GM12878 (cell line): ENCODE results near the gene MAT2B. TPM values are rescaled to one million over a fixed set of nuclear protein-coding genes. Genes with fewer than 3 reads are reported as not detected.

Experiments
- EED ChIP-seq: sonication (generic); IDR thresholded peaks from 2 replicates; pipeline ENCODE4 v1.6.1; 2016; ENCODE audit warnings: antibody characterized with exemption, low read depth
- FOXK2 ChIP-seq: fragments of 450-650 bp; IDR thresholded peaks from 2 replicates; pipeline ENCODE4 v1.6.1; 2017; ENCODE audit warnings: mild to moderate bottlenecking, moderate library complexity
- HDAC2 ChIP-seq: fragments of 200-600 bp; sonication (generic); IDR thresholded peaks from 2 replicates; pipeline ENCODE4 v1.6.1; 2017
- HDGF ChIP-seq: fragments of 450-650 bp; IDR thresholded peaks from 2 replicates; pipeline ENCODE4 v1.6.1; 2016; ENCODE audit warnings: antibody characterized with exemption
- IKZF1 ChIP-seq: fragments of 450-650 bp; conservative IDR thresholded peaks from 2 replicates; pipeline ENCODE4 v1.6.1; 2017; ENCODE audit warnings: antibody characterized with exemption, mild to moderate bottlenecking
- KDM1A ChIP-seq: fragments of 200-600 bp; sonication (generic); IDR thresholded peaks from 2 replicates; pipeline ENCODE4 v1.6.1; 2016; ENCODE audit warnings: borderline replicate concordance
- LARP7 ChIP-seq: fragments of 450-650 bp; IDR thresholded peaks from 2 replicates; pipeline ENCODE4 v1.6.1; 2017; ENCODE audit warnings: mild to moderate bottlenecking
- MEF2B ChIP-seq: fragments of 450-650 bp; IDR thresholded peaks from 2 replicates; pipeline ENCODE4 v1.6.1; 2018; ENCODE audit warnings: mild to moderate bottlenecking, moderate library complexity; ENCODE audit not compliant: partially characterized antibody, poor library complexity, severe bottlenecking
- POLR2A ChIP-seq: IDR thresholded peaks from 2 replicates; pipeline ENCODE4 v1.6.1; 2011; ENCODE audit warnings: low read depth, mild to moderate bottlenecking, low read length
- POLR2AphosphoS2 ChIP-seq: IDR thresholded peaks from 2 replicates; pipeline ENCODE4 v1.6.1; 2011; ENCODE audit warnings: low read depth, mild to moderate bottlenecking, low read length, improper control_type of control experiment, moderate library complexity
- RCOR1 ChIP-seq: conservative IDR thresholded peaks from 2 replicates; pipeline ENCODE4 v1.6.1; 2012; ENCODE audit warnings: low read depth, low read length, improper control_type of control experiment
- SIN3A ChIP-seq: IDR thresholded peaks from 2 replicates; pipeline ENCODE4 v1.6.1; 2012; ENCODE audit warnings: low read depth, low read length, improper control_type of control experiment
- SMC3 ChIP-seq: IDR thresholded peaks from 2 replicates; pipeline ENCODE4 v1.6.1; 2011; ENCODE audit warnings: low read length, improper control_type of control experiment, borderline replicate concordance
- SPI1 ChIP-seq: IDR thresholded peaks from 2 replicates; pipeline ENCODE4 v1.6.1; 2011; ENCODE audit warnings: low read depth, mild to moderate bottlenecking, low read length, moderate library complexity, borderline replicate concordance; ENCODE audit not compliant: insufficient read depth
- SREBF1 ChIP-seq: IDR thresholded peaks from 2 replicates; pipeline ENCODE4 v1.6.1; 2012; ENCODE audit warnings: mild to moderate bottlenecking, low read length
- SREBF2 ChIP-seq: IDR thresholded peaks from 2 replicates; pipeline ENCODE4 v1.6.1; 2012; ENCODE audit warnings: mild to moderate bottlenecking, low read length
- TAF1 ChIP-seq: IDR thresholded peaks from 2 replicates; pipeline ENCODE4 v1.6.1; 2011; ENCODE audit warnings: mild to moderate bottlenecking, low read depth, low read length, borderline replicate concordance
- ZBTB33 ChIP-seq: fragments of 450-650 bp; IDR thresholded peaks from 2 replicates; pipeline ENCODE4 v1.6.1; 2017; ENCODE audit warnings: mild to moderate bottlenecking
- ZNF207 ChIP-seq: fragments of 450-650 bp; IDR thresholded peaks from 2 replicates; pipeline ENCODE4 v1.6.1; 2014; ENCODE audit warnings: antibody characterized with exemption, mild to moderate bottlenecking, borderline replicate concordance
- ZNF217 ChIP-seq: fragments of 450-650 bp; IDR thresholded peaks from 2 replicates; pipeline ENCODE4 v1.6.1; 2017; ENCODE audit warnings: antibody characterized with exemption, mild to moderate bottlenecking
- ZSCAN29 ChIP-seq: fragments of 450-650 bp; IDR thresholded peaks from 2 replicates; pipeline ENCODE4 v1.6.1; 2017; ENCODE audit warnings: mild to moderate bottlenecking, moderate library complexity
- polyA plus RNA-seq, 11 experiments: library from polyadenylated mRNA; depleted of rRNA in 4 of 11; unstranded in 6 of 11; stranded (reverse) in 5 of 11; fragments of >200 nt; fragmentation: Nextera tagmentation in 4 of 11; fragmentation: Illumina TruSeq in 1 of 11; extraction: Ambion mirVana in 4 of 11; extraction: Trizol in 1 of 11; gene quantifications; 1 replicate in 1 of 11; 2 replicates in 10 of 11; pipeline versions ENCODE4 v1.2.1 to v1.2.3, GENCODE V29; 2011 to 2016; ENCODE audit warnings: inconsistent platforms in 2 of 11, missing spikeins in 2 of 11, low read depth in 1 of 11
- total RNA-seq, 4 experiments: library from RNA; depleted of rRNA in 3 of 4; stranded (reverse); fragments of >200 nt in 3 of 4; fragmentation: Illumina TruSeq in 1 of 4; extraction: Trizol in 1 of 4; gene quantifications; 2 replicates each; pipeline versions ENCODE4 v1.2.1 to v1.2.3, GENCODE V29; 2013 to 2021
- TF ChIP-seq, protein P1 (sequence below): fragments of 450-650 bp; IDR thresholded peaks from 2 replicates; pipeline ENCODE4 v1.6.1; 2014; ENCODE audit warnings: mild to moderate bottlenecking
- TF ChIP-seq, protein P2 (sequence below): fragments of 450-650 bp; formaldehyde crosslinking; IDR thresholded peaks from 2 replicates; pipeline ENCODE4 v1.5.0; 2022; ENCODE audit warnings: mild to moderate bottlenecking, missing genetic modification characterization
- TF ChIP-seq, protein P3 (sequence below): fragments of 450-650 bp; IDR thresholded peaks from 2 replicates; pipeline ENCODE4 v1.6.1; 2017; ENCODE audit warnings: mild to moderate bottlenecking, low read depth, inconsistent platforms; ENCODE audit not compliant: poor library complexity, severe bottlenecking

MAT2B gene
- total and polyA plus RNA-seq, 10 of the 15 experiments (the other 5 are each of a cell fraction or from before 2014, with no cell fraction given): 43.2 to 122 (median 63.7) TPM

DNA sequence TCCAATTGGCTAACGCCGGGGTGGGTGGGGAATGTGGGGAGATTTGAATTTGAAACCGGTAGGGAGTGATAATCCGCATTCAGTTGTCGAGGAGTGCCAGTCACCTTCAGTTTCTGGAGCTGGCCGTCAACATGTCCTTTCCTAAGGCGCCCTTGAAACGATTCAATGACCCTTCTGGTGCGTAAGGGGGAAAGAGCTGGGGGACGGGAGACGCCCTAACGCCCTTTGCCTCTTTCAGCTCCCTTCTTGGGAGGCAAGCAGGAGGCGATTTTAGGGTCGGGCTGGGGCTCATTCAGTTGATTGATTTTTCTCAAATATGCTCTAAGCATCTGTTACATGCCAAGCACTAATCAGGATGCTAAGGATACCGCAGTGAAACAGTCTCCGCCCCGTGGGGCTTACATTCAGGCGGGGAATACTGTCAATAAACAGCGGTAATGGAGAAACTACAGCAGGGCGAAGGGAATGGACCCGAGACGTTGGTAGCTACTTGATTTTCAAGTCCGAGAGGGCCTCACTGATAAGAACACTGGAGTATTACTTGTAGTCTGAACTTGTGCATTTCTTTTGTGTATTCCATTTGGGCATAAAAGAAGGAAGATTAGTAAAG lies 44.8 kb upstream of the MAT2B start, which contains the start of gene HMMR (continued):
- TF ChIP-seq, protein P1, sequence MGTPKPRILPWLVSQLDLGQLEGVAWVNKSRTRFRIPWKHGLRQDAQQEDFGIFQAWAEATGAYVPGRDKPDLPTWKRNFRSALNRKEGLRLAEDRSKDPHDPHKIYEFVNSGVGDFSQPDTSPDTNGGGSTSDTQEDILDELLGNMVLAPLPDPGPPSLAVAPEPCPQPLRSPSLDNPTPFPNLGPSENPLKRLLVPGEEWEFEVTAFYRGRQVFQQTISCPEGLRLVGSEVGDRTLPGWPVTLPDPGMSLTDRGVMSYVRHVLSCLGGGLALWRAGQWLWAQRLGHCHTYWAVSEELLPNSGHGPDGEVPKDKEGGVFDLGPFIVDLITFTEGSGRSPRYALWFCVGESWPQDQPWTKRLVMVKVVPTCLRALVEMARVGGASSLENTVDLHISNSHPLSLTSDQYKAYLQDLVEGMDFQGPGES: no peak
- TF ChIP-seq, protein P2, sequence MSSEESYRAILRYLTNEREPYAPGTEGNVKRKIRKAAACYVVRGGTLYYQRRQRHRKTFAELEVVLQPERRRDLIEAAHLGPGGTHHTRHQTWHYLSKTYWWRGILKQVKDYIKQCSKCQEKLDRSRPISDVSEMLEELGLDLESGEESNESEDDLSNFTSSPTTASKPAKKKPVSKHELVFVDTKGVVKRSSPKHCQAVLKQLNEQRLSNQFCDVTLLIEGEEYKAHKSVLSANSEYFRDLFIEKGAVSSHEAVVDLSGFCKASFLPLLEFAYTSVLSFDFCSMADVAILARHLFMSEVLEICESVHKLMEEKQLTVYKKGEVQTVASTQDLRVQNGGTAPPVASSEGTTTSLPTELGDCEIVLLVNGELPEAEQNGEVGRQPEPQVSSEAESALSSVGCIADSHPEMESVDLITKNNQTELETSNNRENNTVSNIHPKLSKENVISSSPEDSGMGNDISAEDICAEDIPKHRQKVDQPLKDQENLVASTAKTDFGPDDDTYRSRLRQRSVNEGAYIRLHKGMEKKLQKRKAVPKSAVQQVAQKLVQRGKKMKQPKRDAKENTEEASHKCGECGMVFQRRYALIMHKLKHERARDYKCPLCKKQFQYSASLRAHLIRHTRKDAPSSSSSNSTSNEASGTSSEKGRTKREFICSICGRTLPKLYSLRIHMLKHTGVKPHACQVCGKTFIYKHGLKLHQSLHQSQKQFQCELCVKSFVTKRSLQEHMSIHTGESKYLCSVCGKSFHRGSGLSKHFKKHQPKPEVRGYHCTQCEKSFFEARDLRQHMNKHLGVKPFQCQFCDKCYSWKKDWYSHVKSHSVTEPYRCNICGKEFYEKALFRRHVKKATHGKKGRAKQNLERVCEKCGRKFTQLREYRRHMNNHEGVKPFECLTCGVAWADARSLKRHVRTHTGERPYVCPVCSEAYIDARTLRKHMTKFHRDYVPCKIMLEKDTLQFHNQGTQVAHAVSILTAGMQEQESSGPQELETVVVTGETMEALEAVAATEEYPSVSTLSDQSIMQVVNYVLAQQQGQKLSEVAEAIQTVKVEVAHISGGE (CRISPR knock-in tag): no peak
- peak; percentile 97 for TF ChIP-seq SIN3A
- TF ChIP-seq, protein P3, sequence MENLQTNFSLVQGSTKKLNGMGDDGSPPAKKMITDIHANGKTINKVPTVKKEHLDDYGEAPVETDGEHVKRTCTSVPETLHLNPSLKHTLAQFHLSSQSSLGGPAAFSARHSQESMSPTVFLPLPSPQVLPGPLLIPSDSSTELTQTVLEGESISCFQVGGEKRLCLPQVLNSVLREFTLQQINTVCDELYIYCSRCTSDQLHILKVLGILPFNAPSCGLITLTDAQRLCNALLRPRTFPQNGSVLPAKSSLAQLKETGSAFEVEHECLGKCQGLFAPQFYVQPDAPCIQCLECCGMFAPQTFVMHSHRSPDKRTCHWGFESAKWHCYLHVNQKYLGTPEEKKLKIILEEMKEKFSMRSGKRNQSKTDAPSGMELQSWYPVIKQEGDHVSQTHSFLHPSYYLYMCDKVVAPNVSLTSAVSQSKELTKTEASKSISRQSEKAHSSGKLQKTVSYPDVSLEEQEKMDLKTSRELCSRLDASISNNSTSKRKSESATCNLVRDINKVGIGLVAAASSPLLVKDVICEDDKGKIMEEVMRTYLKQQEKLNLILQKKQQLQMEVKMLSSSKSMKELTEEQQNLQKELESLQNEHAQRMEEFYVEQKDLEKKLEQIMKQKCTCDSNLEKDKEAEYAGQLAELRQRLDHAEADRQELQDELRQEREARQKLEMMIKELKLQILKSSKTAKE: no peak
- TF ChIP-seq HDAC2: no peak
- TF ChIP-seq IKZF1: no peak
- TF ChIP-seq HDGF: no peak
- no peak for TF ChIP-seq SPI1
- peak; percentile 40; the same call in 1 of the 2 replicates for TF ChIP-seq LARP7
- TF ChIP-seq RCOR1: no peak
- TF ChIP-seq MEF2B: no peak
- 0 out of 2 replicates have a peak, but pooled peaks have one; percentile 11 for TF ChIP-seq SREBF2
- TF ChIP-seq ZSCAN29: peak; percentile 84
- no peak for TF ChIP-seq SMC3
- no peak for TF ChIP-seq EED
- TF ChIP-seq ZNF207: no peak
- no peak for TF ChIP-seq ZNF217
- TF ChIP-seq KDM1A: no peak
- no peak for TF ChIP-seq ZBTB33
- peak; percentile 64; the same call in 1 of the 2 replicates for TF ChIP-seq POLR2A
- 0 out of 2 replicates have a peak, but pooled peaks have one; percentile 10 for TF ChIP-seq SREBF1
- no peak for TF ChIP-seq FOXK2
- TF ChIP-seq POLR2AphosphoS2: no peak
- peak; percentile 64; the same call in 1 of the 2 replicates for TF ChIP-seq TAF1
